HG03575 (cell line): Measurements from ENCODE around the gene SLC11A1.

Experiments
- ATAC-seq: cut with Tn5 transposase; IDR thresholded peaks from one replicate; pipeline ENCODE4 v1.9.1; 2021; ENCODE audit not compliant: unreplicated experiment, insufficient number of reproducible peaks, low FRiP score; ENCODE audit errors: extremely low read depth

The SLC11A1 gene

DNA sequence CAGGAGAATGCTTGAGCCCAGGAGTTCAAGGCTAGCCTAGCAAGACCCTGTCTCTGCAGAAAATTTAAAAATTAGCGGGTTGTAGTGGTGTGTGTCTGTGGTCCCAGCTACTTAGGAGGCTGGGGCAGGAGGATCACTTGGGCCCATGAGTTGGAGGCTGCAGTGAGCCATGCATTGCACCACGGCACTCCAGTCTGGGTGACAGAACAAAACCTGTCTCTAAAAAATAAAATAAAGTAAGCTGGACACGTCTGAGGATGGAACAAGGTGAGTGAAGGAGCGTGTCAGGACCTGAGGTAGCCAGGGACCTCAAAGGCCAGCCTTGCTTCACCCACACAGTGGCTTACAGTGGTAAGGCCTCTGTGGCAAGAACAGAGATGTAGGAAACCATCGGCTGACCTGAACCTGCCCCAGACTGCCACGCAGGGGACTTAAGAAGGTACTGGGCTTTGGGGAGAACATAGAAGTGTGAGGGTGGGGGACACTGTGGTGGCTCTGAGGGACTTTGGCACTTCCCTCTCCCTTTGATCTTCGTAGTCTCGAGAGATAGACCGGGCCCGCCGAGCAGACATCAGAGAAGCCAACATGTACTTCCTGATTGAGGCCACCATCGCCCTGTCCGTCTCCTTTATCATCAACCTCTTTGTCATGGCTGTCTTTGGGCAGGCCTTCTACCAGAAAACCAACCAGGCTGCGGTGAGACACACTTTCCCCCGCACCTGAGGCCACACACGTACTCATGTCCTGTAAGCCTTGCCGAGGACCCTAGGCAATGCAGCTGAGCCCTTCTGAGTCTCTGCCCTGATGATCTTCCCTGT lies 7.5 kb downstream of the SLC11A1 start:
- no peak for ATAC-seq

- ATAC-seq, result no peak
Measured at GRCh38 chr2:218391202-218391601, 9.1 kb downstream of the SLC11A1 start.

DNA sequence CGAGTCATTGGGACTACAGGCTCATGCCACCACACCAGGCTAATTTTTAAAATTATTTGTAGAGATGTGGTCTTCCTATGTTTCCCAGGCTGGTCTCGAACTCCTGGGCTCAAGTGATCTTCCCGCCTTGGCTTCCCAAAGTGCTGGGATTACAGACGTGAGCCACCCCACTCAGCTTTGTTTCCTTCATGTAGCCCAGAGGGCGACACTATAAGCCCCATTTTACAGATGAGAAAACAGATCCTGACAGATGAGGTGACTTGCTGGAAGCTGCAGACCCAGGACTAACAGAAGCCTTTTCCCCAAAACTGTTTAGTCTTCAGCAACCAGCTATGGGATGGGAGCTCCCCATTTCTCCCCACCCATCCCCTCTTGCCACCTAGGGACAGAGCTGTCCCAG lies 10.4 kb downstream of the SLC11A1 start:
- ATAC-seq, result no peak

GRCh38 chr2:218392891-218393462 lies 10.9 kb downstream of the SLC11A1 start:
- ATAC-seq, result no peak

DNA sequence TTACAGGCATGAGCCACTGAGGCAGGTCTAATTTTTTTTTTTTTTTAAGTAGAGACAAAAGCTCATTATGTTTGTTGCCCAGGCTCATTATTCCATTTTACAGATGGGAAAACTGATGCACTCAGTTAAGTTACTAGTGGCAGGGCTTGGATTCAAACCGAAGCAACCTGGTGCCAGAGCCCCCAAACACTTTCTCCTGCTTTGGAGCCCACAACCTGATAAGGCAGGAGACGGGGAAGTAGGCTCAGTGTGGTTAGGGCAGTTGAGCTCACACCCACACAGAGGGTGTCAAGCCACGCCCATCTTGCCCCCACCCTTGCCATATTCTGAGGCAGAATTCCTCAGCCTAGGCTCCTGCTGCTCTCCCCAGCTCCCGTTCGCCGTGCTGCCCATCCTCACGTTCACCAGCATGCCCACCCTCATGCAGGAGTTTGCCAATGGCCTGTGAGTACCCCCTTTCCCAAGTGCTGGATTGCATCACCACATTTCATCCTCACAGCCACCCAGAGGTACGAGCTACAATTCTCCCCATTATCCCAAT lies 11.7 kb downstream of the SLC11A1 start:
- no peak for ATAC-seq

DNA sequence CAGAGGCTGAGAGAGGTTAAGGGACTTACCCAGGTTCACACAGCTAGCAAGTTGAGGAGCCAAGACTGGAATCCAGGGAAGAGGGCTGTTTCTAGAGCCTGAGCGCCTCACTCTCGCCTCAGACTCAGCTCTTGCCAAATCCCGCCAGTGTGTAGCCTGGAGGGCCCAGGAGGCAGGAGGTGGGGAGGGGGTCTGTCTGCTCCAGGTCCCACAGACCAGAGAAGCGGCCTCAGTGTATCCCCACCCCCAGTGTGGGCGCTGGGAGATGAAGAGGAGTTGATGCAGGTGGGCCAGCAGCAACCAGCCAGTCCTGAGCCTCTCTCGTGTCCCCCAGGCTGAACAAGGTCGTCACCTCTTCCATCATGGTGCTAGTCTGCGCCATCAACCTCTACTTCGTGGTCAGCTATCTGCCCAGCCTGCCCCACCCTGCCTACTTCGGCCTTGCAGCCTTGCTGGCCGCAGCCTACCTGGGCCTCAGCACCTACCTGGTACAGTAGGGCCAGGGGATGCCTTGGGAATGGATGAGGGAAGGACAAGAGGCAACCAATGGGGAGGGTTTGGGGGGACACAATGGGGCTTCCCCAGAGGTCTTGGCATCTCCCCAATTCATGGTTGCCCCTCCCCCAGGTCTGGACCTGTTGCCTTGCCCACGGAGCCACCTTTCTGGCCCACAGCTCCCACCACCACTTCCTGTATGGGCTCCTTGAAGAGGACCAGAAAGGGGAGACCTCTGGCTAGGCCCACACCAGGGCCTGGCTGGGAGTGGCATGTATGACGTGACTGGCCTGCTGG lies 12.4 kb downstream of the SLC11A1 start:
- no peak for ATAC-seq

- ATAC-seq, result no peak
Measured at GRCh38 chr2:218395090-218395444, 13.0 kb downstream of the SLC11A1 start.

DNA sequence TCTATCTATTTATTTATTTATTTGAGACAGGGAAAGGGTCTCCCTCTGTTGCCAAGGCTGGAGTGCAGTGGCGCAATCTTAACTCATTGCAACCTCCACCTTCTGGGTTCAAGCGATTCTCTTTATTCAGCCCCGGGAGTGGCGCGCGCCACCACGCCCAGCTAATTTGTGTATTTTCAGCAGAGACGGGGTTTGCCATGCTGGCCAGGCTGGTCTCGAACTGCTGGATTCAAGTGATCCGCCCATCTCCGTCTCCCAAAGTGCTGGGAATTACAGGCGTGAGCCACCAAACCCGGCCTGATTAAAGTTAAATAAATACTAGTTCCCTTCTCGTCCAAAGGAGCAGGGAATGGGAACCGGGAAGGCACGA lies 13.4 kb downstream of the SLC11A1 start:
- no peak for ATAC-seq

- ATAC-seq, result peak; percentile 30
Measured at GRCh38 chr2:218395826-218396687, 14.0 kb downstream of the SLC11A1 start.

GRCh38 chr2:218396688-218397462 lies 14.8 kb downstream of the SLC11A1 start:
- ATAC-seq, result no peak

DNA sequence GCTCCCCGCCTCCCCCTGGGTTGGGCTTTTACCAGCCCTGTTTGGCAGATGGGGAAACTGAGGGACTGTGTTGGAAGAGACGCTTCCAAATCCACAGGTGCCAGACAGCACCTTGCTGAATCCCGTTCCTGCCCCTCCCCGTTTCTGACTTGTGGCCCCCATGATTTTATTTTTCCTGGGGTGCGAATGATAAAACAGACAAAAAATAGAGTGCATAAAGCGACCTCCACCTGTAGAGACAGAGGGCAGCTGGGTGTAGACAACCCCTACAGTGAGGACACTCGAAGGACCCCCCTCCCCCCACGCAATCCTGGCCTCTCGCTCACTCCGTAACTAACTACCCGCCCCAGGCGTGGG lies 15.4 kb downstream of the SLC11A1 start:
- ATAC-seq, result no peak

DNA sequence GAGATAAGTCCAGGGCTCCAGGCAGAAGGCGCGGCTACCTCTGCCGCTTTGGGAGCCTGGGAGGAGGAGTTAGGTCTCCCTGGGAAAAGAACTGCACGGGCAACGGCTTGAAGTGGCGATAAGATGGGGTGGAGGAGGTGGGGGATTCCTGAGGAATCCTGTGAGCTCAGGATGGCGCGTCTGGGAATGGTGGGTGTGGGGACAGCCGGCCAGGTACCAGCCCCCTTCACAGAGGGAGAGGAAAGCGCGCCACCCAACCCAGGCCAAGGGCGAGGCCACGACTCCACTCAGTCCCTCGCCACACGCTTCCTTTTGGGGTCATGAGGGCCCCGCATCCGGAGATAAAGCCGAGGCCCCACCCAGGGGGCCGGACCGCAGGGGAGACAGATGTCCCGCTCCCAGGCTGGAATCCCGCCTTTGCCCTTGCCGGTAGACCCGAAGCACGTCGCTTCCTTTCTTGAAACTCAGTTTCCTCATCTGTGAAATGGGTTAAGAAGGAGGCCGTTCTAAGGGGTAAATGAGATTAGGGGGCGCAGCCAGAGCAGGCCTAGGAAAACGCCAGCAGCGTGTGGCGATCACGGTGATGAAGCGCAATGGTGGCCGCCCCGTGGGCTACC lies 15.9 kb downstream of the SLC11A1 start:
- no peak for ATAC-seq

DNA sequence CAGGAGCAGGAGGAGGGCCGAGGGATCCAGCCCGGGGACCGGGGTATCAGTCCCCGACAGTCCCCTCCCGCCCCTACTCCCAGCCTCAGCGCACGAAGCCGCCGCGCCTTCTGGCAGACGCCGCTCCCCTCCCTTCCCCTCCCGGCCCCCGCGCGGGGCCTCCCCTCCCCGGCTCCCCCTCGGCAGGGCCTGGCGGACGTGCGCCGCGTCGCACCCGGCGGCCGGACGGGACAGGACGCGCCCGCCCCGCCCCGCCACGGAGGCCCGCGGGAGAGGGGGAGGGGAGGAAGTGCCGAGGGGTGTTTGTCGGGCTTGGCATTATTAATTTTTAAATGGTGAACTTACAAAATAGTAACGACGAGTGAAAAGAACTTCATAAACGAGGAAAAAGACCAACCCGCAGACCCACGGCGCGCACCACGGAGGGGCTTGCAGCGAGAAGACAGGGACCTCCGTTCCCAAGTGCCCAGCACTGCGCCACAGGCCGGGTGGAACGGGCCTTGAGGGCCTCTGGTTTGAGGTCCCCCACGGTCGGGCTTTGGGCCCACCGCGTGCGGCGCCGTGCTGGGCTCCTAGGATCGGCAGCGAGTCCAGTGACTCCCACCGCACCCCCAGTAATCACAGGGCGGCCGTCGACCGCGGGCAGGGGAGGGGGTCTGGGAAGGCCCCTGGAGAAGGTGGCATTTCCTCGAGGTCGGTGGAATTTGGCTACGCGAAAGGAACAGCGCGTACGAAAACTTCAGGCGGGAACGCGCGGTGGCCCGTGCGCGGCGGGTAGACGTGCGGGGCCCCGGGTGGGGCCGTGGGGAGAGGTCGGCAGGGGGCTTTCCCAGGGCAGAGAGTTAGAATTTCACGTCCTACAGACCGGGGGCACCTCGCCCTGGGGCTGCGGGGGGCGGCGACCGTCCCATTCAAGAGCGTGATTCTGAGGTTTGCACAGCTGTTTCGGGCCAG lies 16.6 kb downstream of the SLC11A1 start:
- no peak for ATAC-seq

DNA sequence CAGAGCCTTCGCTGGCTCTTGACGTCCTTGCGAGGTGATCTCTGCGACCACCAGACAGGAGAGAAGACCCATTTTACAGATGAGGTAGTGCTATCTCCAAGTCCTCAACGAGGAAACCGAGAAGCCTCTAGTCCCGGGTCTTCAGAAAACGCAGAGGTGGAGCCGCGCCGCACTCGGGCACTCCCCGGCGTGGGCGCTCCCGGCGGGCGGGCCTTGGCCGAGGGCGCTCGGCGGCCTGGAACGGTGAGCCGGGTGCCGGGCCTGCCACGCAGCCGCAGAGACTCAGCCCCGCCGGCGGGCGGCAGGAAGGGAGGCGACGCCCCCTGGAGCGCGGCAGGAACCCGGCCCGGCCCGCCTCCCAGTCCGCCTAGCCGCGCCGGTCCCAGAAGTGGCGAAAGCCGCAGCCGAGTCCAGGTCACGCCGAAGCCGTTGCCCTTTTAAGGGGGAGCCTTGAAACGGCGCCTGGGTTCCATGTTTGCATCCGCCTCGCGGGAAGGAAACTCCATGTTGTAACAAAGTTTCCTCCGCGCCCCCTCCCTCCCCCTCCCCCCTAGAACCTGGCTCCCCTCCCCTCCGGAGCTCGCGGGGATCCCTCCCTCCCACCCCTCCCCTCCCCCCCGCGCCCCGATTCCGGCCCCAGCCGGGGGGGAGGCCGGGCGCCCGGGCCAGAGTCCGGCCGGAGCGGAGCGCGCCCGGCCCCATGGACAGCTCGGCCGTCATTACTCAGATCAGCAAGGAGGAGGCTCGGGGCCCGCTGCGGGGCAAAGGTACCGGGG lies 17.5 kb downstream of the SLC11A1 start, which contains the start of gene CTDSP1:
Gene CTDSP1, plus strand, starts transcription at position 478 of the 776 bp plus-strand sequence. Its CDS starts 223 bp downstream, at position 701.
- no peak for ATAC-seq

GRCh38 chr2:218400167-218400929 lies 18.3 kb downstream of the SLC11A1 start:
- no peak for ATAC-seq
